ENCODE measurements around the gene CDC42EP3.

The CDC42EP3 gene

DNA sequence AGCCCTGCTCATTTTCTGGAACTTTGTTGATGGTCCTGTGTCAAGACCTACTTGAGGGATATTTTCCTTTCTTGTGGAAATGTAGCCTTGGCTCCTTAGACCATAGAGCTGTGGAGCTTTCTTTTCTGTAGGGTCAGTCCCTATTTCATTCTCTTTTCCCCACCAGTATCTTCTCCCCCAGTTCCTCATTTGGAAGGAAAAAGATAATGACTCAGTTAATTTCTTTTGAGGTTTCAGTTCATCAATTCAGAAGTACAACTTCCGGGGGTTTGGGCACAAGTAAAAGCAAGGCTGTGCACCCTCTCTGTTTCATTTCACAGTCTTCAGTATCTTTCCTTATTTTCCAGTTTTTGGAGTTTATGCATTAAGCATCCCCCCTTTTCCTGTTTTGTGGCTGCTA is 70.7 kb downstream of the CDC42EP3 start:
- Mint-ChIP-seq H3K4me3 (peak overlapping the region; percentile 88), H3K4me1 (peaks cover 24% of the 10 kb centered on the region), H3K9me3 (peaks cover 8% of the 10 kb centered on the region), H3K27ac (peak overlapping the region; percentile 94), H3K36me3 (peaks cover 12% of the 10 kb centered on the region), H3K27me3 (no peaks in the 10 kb centered on the region)
- ATAC-seq (ENCODE audit: low read depth), result peak; percentile 68
- no peak for DNase-seq (ENCODE audit: low spot score in 2 of 2)

DNA sequence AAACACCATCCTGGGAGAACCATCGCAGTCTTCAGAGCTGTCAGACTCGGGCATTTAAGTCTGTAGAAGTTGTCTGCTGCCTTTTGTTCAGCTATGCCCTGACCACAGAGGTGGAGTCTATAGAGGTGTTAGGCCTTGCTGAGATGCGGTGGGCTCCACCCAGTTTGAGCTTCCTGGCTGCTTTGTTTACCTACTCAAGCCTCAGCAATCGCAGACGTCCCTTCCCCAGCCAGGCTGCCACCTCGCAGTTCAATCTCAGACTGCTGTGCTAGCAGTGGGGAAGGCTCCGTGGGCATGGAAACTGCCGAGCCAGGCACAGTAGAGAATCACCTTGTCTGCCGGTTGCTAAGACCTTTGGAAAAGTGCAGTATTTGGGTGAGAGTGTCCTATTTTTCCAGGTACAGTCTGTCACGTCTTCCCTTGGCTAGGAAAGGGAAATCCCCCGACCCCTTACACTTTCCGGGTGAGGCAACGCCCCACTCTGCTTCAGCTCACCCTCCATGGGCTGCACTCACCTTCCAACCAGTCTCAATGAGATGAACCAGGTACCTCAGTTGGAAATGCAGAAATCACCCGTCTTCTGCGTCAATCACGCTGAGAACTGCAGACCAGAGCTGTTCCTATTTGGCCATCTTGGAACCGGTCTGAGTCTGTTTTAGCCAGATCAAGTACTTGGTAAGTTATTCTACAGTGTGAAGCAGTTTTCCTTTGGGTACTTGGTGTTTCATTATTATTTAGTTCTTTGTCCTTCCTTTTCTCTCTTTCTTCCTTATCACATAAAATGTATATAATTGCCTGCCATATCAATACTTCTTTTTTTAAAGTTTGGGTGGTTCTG is 71.5 kb downstream of the CDC42EP3 start:
- H3K4me3 Mint-ChIP-seq, result peak overlapping the region; percentile 88
- peaks cover 7% of the 10 kb centered on the region for H3K9me3 Mint-ChIP-seq
- H3K36me3 Mint-ChIP-seq, result peaks cover 9% of the 10 kb centered on the region
- H3K4me1 Mint-ChIP-seq, result peaks cover 24% of the 10 kb centered on the region
- no peaks in the 10 kb centered on the region for H3K27me3 Mint-ChIP-seq
- H3K27ac Mint-ChIP-seq, result peak overlapping the region; percentile 94
- peak in 1 of 2 donors; percentile 26 for DNase-seq (ENCODE audit: low spot score in 2 of 2)
- ATAC-seq (ENCODE audit: low read depth), result peak; percentile 72

DNA sequence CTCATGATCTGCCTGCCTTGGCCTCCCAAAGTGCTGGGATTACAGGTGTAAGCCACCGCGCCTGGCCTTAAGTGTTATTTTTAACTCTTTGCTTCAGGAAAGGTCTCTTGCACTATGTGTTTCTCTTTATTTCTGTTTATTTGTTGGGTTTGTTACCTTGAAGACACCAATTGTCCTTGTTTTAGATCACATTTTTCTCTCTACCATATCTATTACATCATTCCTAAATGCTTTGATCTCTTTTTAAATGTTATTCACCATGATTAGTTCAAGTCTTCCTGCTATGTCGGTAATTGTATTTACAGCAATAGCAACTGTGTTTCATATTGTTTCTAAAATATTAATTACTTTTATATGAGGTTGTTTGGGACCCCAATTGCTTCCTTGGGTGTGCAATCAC is 77.7 kb downstream of the CDC42EP3 start:
- Mint-ChIP-seq H3K4me1 (peaks cover 26% of the 10 kb centered on the region), H3K4me3 (no peak overlapping the region), H3K36me3 (peaks cover under 1% of the 10 kb centered on the region), H3K27me3 (no peaks in the 10 kb centered on the region), H3K27ac (no peak overlapping the region), H3K9me3 (peaks cover 8% of the 10 kb centered on the region)
- DNase-seq (ENCODE audit: low spot score in 2 of 2) (no peak), ATAC-seq (ENCODE audit: low read depth) (no peak)

DNA sequence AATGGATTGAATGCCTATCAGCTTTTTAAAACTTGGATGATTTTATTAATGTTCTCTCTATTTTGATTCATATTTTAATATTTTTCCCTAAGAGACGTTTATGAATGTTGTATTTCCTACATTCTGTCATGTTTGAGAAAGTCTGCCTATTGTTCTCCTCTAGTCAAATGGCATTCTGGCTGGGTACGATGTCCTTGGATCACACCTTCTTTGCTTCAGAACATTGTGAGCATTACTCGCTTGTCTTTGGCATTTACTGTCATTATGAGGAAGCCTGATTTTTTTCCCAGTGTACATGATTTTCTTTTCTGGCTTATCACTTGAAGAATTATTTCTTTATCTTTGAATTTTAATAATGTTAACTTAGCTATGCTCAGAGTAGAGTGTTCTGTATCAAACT is 78.4 kb downstream of the CDC42EP3 start:
- no peak for DNase-seq (ENCODE audit: low spot score in 2 of 2)
- no peaks in the 10 kb centered on the region for H3K27me3 Mint-ChIP-seq
- no peaks in the 10 kb centered on the region for H3K36me3 Mint-ChIP-seq
- H3K27ac Mint-ChIP-seq, result no peak overlapping the region
- no peak overlapping the region for H3K4me3 Mint-ChIP-seq
- ATAC-seq (ENCODE audit: low read depth), result no peak
- H3K9me3 Mint-ChIP-seq, result peaks cover 8% of the 10 kb centered on the region
- peaks cover 30% of the 10 kb centered on the region for H3K4me1 Mint-ChIP-seq

All from memory B cell (primary cell).